Measurements from ENCODE around the gene GTF3C5.

DNA sequence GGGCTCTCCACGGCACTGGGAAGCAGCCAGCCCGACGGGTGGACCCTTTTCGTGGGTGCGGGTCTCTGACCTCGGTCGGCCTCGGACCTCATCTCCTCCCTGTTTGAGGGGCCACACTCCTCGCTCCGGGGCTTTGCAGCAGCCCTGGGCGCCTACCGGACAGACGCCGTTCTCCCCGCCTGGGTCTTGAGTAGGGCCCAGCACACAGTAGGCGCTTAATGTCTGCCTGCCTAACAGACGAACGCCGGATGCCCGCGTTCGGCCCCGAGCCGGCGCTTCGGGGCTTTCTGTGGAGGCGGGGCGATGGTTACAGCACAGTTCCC is 842 bp upstream of the GTF3C5 start:
- TF ChIP-seq MEF2A (IDR thresholded peaks at IDR 0.05; ENCODE audit: borderline replicate concordance, low read depth) (no peak), ELF1 (IDR thresholded peaks at IDR 0.05) (no peak)
- TF ChIP-seq, protein P1, sequence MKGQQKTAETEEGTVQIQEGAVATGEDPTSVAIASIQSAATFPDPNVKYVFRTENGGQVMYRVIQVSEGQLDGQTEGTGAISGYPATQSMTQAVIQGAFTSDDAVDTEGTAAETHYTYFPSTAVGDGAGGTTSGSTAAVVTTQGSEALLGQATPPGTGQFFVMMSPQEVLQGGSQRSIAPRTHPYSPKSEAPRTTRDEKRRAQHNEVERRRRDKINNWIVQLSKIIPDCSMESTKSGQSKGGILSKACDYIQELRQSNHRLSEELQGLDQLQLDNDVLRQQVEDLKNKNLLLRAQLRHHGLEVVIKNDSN (IDR thresholded peaks at IDR 0.05; ENCODE audit: borderline replicate concordance, low read depth) = no peak
- TF ChIP-seq, protein P2, sequence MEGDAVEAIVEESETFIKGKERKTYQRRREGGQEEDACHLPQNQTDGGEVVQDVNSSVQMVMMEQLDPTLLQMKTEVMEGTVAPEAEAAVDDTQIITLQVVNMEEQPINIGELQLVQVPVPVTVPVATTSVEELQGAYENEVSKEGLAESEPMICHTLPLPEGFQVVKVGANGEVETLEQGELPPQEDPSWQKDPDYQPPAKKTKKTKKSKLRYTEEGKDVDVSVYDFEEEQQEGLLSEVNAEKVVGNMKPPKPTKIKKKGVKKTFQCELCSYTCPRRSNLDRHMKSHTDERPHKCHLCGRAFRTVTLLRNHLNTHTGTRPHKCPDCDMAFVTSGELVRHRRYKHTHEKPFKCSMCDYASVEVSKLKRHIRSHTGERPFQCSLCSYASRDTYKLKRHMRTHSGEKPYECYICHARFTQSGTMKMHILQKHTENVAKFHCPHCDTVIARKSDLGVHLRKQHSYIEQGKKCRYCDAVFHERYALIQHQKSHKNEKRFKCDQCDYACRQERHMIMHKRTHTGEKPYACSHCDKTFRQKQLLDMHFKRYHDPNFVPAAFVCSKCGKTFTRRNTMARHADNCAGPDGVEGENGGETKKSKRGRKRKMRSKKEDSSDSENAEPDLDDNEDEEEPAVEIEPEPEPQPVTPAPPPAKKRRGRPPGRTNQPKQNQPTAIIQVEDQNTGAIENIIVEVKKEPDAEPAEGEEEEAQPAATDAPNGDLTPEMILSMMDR (IDR thresholded peaks at IDR 0.05) = no peak
- TF ChIP-seq, protein P3, sequence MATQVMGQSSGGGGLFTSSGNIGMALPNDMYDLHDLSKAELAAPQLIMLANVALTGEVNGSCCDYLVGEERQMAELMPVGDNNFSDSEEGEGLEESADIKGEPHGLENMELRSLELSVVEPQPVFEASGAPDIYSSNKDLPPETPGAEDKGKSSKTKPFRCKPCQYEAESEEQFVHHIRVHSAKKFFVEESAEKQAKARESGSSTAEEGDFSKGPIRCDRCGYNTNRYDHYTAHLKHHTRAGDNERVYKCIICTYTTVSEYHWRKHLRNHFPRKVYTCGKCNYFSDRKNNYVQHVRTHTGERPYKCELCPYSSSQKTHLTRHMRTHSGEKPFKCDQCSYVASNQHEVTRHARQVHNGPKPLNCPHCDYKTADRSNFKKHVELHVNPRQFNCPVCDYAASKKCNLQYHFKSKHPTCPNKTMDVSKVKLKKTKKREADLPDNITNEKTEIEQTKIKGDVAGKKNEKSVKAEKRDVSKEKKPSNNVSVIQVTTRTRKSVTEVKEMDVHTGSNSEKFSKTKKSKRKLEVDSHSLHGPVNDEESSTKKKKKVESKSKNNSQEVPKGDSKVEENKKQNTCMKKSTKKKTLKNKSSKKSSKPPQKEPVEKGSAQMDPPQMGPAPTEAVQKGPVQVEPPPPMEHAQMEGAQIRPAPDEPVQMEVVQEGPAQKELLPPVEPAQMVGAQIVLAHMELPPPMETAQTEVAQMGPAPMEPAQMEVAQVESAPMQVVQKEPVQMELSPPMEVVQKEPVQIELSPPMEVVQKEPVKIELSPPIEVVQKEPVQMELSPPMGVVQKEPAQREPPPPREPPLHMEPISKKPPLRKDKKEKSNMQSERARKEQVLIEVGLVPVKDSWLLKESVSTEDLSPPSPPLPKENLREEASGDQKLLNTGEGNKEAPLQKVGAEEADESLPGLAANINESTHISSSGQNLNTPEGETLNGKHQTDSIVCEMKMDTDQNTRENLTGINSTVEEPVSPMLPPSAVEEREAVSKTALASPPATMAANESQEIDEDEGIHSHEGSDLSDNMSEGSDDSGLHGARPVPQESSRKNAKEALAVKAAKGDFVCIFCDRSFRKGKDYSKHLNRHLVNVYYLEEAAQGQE (IDR thresholded peaks at IDR 0.05; ENCODE audit: low read depth, low read length) = no peak

All from SK-N-SH (cell line).